ENCODE results near the gene L2HGDH.

L2HGDH gene

DNA sequence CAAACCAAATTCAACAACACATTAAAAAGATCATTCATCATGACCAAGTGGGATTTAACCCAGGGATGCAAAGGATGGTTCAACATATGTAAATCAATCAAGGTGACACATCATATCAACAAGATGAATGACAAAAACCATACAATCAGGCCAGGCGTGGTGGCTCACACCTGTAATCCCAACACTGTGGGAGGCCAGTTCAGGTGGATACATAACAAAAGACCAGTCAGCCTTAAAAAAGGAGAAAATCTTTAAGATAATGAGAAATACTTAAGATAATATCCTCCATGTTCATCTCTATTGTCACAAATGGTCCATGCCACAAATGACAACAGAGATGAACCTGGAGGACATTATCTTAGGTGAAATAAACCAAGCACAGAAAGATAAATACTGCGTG, 12.4 kb downstream of the L2HGDH start:
- in situ Hi-C loops (cut with HindIII; ENCODE audit: low sequenced_read_pairs) = no loop called here

DNA sequence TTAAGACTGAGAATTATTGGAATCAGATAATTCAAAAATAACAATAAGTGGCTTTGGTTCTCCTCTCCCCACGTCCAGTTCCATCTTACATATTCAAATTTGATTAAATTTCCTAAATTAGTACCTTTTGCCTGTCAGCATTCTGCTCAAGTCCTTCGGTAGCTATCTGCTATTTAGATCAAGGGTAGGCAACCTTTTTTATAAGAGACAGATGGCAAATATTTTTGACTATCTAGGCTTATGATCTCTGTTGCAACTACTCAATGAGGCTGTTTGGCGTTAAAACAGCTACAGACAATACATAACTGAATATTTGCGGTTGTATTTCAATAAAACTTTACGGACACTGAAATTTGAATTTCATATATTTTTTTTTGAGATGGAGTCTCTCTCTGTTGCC, 21.7 kb downstream of the L2HGDH start:
- in situ Hi-C loops (cut with HindIII; ENCODE audit: low sequenced_read_pairs) = no loop called here

DNA sequence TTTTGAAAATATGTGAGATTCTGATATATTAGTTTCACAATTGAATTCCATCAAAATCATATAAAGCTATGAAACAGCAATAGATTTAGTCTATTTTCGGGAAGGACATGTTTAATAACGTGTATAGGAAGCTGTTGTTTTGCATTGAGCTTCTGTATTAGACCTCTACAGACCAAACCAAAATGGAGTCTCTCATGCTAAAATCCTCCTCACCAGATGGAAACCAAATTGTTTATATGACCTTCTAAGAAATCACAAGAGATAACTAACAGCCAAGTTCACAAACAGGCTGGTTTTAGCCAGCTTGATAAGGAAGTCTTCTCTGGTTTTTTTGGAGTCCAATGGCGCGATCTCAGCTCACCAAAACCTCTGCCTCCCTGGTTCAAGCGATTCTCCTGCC, 23.9 kb downstream of the L2HGDH start:
- in situ Hi-C loops (cut with HindIII; ENCODE audit: low sequenced_read_pairs) = no loop called here

DNA sequence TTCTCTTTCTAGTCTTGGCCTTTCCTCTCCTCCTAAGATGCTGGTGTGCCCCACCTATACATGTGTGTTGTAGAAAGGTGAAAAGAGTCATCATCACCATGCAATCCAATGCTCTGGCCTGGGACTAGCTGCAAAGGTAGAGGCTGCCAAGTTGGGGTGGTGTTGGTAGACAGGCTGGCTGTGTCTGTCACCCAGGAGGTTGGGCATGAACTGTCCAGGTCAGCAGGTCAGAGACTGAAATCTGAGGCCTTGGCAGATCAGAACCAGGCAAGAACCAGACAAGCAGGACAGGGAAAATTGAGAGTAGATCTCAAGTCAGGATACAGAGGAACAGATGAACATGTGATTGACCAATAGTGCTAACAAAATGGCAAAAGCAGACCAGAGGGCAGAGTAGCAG, 26.2 kb downstream of the L2HGDH start:
- in situ Hi-C loops (cut with HindIII; ENCODE audit: low sequenced_read_pairs) = no loop called here

DNA sequence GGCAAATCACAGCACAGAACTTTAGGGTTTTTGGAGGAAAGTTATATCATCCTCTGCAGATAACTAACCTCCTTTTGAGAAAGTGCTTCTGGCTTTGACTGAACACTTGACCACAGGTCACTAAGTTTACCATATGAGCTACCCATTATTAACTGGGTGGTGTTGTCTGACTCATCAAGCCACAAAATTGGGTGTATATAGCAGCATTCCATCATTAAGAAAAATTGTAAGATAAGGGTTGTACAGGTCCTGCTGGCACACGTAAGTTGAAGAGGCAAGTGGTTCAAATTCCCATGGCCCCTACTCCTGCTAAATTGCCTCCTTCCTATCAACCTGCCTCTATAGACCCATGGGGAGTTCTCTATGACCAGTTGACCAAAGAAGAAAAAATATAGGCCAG, 39.5 kb downstream of the L2HGDH start:
- in situ Hi-C loops (cut with HindIII; ENCODE audit: low sequenced_read_pairs) = no loop called here

DNA sequence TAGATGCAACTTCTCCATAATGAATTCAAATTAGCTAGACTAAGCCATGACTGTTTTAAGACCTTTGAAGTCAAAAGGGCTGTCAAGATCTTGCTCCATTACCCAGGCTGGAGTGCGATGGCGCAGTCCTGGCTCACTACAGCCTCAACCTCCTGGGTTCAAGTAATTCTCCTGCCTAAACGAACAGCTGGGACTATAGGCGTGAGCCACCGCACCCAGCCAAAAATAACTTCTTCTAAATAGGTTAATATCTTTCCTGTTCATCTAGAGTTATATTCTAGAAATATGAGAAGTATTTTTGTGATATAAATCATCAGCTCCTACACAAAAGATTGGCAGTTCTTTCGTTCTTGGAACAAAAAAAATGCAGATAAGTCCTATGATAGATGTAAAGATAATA, 41.1 kb downstream of the L2HGDH start:
- in situ Hi-C loops (cut with HindIII; ENCODE audit: low sequenced_read_pairs) = no loop called here

DNA sequence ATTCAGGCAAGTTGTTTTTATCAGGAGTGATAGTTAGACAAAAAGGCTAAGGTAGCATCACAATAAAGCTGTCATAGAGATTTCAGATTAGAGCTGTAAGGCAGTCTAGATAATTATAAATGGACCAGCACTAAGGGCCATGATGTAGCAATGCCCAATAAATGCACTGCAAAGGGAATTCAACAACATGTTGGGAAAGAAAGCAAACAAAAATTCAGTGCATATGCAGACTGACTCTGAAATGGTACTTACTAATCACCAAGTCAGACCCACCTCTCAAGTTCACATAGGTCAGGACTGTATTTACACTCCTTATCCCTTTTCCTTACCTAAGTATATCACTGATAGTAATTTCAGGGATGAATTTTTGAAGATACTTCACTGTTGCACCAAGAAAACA, 47.0 kb downstream of the L2HGDH start:
- in situ Hi-C loops (cut with HindIII; ENCODE audit: low sequenced_read_pairs) = no loop called here

DNA sequence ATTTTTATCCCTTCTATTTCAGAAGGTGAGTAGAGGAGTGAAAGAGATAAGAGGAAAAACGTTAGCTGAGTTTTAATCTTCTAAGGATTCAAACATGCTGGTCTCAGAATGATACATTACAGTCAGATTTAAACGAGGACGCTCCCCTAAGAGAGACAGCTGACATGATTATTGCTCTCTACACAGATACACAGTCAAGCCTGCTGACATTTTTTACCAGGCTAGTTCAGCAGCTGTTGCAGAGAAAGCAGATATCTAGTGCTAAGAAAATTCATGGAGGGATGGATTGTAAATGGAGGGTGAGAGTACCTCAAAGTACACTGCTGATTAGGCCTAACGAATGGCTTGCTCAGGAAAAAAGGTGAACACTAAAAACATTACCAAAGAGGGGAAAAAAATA, 48.7 kb downstream of the L2HGDH start:
- in situ Hi-C loops (cut with HindIII; ENCODE audit: low sequenced_read_pairs) = no loop called here

DNA sequence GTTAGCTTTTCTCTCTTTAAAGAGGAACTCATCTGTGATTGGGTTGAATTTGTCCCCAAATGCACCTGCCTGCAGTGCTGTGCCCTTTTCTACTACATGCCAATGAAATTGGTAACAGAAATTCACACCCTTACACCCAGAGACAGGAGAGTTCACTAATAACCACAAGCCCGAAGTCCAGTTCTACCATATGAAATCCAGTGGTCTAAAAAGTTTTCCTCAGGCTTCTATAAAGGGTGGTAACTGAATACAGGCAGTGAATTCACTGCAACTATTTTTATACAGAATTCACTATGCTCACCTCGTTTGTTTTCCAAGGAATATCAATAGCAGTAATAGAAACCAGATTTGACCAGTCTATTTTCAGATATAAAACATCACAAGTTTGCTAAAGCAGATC, 49.2 kb downstream of the L2HGDH start:
- in situ Hi-C loops (cut with HindIII; ENCODE audit: low sequenced_read_pairs) = no loop called here

DNA sequence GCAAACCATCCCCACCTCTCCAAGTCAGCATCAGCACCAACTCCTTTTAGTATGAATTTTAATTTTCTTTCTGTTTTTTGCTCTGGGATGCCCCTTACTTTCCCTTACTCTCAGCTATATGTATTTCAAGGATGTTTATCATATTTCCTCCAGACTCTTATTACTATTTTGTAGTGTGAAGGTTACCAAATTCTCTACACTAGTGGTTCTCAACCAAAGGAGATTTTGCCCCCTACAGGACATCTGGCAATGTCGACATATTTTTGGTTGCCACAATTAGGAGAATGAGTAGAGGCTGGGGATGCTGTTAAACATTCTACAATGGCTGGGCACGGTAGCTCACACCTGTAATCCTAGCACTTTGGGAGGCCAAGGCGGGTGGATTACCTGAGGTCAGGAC, 51.5 kb downstream of the L2HGDH start:
- in situ Hi-C loops (cut with HindIII; ENCODE audit: low sequenced_read_pairs) = no loop called here

DNA sequence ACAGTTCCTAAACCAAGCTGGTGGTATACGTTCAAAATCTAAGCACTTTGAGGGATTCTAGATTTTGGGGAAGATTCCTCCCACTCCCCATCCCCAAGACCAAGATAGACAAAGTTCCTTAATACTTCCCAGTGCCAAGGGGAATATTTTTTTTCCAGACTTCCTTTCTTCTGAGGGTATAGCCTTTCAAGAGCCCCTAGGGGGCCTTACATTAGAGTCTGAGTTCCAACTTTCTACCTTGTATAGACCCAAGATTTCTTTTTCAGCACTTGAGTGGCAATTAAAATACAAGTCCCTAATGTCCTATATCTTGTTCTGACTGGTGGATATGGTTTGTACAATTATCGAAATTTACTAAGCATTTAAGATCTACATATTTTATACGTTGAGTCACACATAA, 52.0 kb downstream of the L2HGDH start:
- in situ Hi-C loops (cut with HindIII; ENCODE audit: low sequenced_read_pairs) = no loop called here

DNA sequence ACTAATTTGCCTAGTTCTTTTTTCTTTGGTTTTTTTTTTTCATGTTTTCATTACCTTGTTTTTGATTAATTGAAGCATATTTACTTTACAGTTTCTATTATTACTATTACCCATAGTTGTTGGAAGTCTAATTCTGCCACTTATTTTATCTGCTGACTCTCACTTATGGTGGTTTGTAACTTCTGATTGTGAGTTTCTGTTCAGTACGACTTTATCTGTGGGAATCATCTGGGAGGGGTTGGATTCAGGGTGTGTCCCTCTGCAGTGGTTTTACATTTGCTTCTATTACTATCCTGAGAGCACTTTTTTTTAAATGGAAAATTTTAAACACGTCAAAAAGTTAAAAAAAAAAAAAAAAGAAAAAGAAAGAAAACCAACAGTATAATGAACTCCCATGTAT, 54.3 kb downstream of the L2HGDH start:
- in situ Hi-C loops (cut with HindIII; ENCODE audit: low sequenced_read_pairs) = no loop called here

DNA sequence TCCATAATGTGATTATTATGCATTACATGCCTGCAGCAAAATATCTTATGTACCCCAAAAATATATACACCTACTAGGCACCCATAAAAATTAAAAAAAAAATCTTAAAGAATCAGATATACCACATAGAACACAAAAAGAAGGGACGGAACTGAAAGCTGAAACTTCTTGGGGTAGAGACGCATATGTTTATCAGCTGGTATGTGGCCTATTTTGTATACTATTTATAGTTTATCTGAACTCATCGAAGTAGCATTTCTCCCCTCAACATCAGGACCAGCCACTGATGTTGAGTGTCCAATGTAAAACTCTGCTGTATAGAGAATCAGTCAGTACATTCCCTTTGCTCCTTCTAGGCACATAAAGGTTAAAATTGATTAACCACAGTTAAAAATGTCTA, 57.8 kb downstream of the L2HGDH start:
- in situ Hi-C loops (cut with HindIII; ENCODE audit: low sequenced_read_pairs) = no loop called here

DNA sequence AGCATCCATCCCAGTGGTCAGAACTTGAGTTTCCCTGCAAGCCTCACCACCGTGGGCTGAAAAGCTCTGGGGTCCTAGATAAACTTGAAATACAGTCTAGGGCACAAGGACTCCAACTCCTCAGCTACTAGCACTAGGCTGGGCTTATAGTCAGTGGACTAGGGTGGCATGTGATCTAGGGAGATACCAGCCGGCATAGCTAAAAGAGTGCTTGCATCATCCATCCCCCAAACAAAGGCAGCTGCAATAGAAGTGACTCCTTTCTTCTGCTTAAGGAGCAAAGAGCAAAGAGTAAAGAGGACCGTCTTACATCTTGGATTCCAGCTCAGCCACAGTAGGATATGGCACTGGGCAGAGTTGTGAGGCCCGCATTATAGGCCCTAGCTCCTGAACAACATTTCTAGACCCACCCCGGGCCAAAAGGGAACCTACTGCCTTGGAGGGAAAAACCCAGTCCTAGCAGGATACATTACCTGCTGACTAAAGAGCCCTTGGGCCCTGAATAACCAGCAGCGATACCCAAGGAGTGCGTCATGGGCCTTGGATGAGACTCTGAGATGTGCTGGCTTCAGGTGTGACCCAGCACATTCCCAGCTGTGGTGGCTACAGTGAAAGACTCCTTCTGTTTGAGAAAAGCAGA, 62.8 kb downstream of the L2HGDH start:
- in situ Hi-C loops (cut with HindIII; ENCODE audit: low sequenced_read_pairs) = no loop called here

DNA sequence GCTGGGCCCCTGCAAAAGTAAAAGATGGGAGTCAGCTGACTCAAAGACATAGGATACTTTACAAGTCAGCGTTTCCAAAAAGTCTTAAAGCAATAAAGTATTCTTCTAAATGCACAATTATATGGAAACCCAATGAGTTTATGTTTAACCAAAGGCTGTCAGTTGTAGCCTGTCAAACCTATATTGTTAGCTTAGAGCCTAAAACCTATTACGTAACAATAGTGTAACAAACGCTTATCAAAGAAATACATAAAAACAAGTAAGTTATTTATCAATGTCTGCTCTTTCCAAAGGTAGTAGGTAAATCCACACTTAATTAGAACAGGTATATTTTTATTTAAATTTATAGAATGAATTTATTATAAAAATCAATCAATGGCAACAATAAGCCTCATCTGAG, 64.8 kb downstream of the L2HGDH start:
- in situ Hi-C loops (cut with HindIII; ENCODE audit: low sequenced_read_pairs) = no loop called here

DNA sequence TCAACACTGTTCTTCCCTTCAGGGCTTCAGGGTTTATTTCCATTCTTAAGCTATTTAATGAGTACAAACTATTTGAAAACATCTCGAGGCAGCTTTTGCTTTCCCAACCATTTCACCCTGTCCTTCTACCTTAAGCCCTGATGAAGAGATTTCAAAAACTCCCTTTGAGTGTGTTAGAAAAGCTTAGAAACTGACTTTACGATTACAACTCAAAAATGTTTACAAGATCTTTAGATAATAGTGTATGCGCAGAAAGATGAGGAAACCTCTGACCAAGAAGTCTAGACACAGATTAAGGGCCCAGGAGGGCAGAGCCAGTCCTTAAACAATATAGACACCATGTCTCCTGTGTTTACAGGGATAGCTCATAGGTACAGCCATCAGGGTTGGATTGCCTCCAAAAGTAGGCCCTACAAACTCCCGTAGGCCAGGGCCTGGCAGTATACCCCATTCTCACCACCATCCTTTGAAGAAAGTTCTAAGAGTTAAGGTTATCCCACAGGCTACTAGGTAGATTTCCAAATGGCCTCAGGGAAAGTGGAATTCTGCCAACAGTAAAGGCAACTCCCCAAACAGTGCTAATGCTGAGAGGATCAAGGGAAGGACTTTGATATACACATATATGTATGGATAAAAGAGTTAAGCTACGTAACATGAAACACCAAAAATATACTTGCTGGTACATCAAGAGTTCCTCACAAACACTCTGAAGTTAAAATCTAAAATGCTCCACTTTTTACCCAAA, 69.3 kb downstream of the L2HGDH start:
- in situ Hi-C loops (cut with HindIII; ENCODE audit: low sequenced_read_pairs) = no loop called here

DNA sequence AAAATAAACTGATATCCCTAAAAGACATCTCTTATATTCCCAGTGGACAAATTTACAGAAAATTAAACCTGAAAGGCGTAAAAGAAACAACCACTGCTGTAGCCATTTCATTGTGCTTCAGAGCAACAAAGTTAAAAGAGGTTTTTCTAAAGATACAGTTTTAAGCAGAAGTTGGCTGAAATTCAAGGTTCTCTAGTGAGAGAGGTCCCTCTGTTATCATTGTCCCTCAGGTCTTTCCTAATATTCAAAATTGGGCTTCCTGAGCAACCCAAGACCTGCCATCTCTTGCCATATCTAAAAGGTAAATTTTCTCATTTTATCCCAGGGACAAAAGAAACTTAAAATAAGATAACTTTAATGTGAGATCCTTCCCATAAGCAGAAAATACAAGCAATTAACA, 69.9 kb downstream of the L2HGDH start:
- in situ Hi-C loops (cut with HindIII; ENCODE audit: low sequenced_read_pairs) = no loop called here

DNA sequence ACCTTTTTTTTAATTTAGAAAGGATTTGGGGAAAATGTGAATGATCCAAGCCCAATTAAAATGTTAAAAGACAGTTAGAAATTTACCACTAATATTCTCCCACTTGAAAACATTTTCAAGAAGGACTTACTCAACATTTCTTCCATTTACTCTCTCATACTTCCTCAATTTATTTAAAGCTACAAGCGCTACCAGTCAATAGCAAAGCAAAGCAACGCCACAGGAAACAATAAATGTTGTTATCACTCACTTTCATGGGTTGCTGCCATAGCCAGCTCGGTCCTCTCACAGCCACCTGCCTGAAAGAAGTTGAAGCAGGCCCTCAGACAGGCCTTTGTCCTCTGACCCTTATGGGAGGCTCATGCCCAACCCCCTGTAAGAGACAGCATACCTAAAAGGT, 74.6 kb downstream of the L2HGDH start:
- in situ Hi-C loops (cut with HindIII; ENCODE audit: low sequenced_read_pairs) = no loop called here

DNA sequence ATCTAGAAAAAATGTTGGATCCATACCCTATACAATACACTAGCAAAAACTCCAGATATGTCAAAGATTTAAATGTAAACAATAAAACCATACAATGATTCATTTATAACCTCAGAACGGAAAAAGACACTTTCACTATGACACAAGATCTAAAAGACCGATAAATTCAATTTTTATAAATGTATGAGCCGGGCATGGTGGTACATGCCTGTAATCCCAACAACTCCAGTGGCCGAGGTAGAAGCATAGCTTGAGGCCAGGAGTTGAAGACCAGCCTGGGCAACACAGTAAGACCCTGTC, 78.1 kb downstream of the L2HGDH start:
- in situ Hi-C loops (cut with HindIII; ENCODE audit: low sequenced_read_pairs) = no loop called here

DNA sequence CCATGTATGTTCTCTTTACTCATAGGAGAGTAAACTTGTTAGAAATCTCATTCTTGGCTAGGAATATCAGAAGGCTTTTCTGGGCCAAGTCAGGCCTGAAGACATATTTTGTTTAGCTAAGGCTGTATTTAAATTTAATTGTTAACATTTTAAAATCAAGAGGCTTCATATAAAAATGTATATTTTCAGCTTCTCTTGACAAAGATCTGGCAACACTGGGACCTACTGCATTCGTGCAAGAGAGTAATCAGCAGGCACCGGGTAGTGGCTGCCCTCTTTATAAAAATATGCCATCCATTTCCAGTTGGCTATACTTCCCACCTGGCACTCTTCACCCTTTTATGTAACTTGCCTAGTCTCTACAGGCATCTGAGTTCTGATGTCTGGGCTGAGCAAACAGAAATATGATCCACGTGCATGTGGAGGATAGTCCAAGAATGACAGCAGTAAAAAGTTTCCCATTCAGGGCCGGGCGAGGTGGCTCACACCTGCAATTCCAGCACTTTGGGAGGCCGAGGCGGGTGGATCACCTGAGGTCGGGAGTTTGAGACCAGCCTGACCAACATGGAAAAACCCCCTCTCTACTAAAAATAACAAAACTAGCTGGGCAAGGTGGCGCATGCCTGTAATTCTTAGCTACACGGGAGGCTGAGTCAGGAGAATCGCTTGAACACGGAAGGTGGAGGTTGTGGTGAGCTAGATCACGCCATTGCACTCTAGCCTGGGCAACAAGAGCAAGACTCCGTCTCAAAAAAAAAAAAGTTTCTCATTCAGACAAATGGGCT, 78.7 kb downstream of the L2HGDH start:
- in situ Hi-C loops (cut with HindIII; ENCODE audit: low sequenced_read_pairs) = no loop called here

DNA sequence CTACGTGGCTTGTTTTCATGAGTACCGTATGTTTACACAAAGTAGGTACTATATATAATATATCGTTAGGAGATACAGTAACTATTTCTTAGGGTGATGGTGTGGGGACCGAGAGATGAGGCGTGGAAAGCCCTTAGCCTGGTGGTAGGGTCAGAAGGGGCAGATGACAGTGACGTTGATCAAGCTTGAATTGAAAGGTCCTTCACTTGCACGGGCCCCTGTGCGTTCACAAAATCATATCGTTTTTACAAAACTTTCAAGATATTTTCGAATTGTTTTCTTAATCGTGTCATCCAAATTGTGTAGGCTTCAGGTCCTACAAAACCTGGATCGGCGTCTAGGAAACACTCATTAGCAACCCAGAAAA, 79.8 kb downstream of the L2HGDH start:
- in situ Hi-C loops (cut with HindIII; ENCODE audit: low sequenced_read_pairs) = no loop called here

DNA sequence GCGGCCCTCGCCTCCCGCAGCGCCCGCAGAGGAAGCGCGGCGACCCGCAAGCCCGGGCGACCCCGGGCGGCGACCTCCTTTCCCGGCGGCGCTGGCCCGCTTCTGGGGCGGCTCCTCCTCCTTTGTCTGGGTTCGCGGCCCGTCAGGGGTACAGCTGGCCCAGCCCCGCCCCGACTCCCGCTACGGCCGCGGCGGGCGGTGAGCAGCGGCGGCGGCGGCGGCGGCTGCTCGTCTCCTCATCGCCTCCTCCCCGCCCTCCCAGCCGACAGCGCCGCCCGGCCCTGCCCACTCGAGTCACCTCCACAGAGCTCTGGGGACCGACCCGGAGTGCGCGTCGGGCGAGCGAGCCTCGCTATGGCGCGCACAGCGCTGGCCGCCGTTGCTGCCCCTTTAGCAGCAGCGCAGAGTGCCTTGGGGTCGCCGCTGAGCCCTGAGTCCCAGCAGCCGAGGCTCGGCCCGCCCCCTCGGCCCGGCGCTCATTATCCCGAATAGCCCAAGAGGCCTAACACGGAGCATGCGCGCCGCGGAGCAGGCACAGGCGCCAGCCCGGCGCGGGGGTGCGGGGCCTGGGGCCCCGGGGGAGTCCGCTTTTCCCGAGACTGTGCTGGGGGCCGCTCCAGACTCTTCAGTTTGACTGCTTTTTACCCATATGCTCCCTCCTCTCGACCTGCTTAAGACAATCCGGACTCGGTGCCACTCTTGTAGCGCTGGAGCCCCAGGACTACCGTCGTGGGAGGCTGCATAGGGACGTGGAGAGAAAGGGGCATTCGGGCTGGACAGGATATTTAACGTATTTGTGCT, 80.4 kb downstream of the L2HGDH start, which contains the start of gene SOS2:
SOS2 (minus strand) TSS at position 104 of the 801 bp plus-strand sequence. CDS start 295 bp downstream, outside the sequence.
- in situ Hi-C loops (cut with HindIII; ENCODE audit: low sequenced_read_pairs) = no loop called here
